Fibroblast of lung (primary cell): ENCODE results near the gene TTLL7. TPM values are rescaled to one million over a fixed set of nuclear protein-coding genes. Genes with fewer than 3 reads are reported as not detected.

ENCODE experiments used
- DNase-seq, 2 donors: peaks; one replicate each; pipeline versions ENCODE4 v3.0.0 to v3.0.0-alpha.2; 2010; ENCODE audit warnings: low read depth in 2 of 2
- H2AFZ ChIP-seq: 2 replicates; pipeline ENCODE4 v1.5.1; 2012; ENCODE audit warnings: low read length, control low read depth, inconsistent platforms
- H3K27ac ChIP-seq: 2 replicates; pipeline ENCODE4 v1.5.1; 2011; ENCODE audit warnings: low read length, control low read depth; ENCODE audit not compliant: insufficient read depth
- H3K27me3 ChIP-seq: 2 replicates; pipeline ENCODE4 v1.5.1; 2011; ENCODE audit warnings: mild to moderate bottlenecking, low read length; ENCODE audit not compliant: control insufficient read depth, insufficient read depth
- H3K36me3 ChIP-seq: 2 replicates; pipeline ENCODE4 v1.5.1; 2011; ENCODE audit warnings: low read length; ENCODE audit not compliant: control insufficient read depth, insufficient read depth
- H3K4me1 ChIP-seq: 2 replicates; pipeline ENCODE4 v1.5.1; 2011; ENCODE audit warnings: low read length; ENCODE audit not compliant: control insufficient read depth, insufficient read depth; ENCODE audit errors: extremely low read depth
- H3K4me2 ChIP-seq: 2 replicates; pipeline ENCODE4 v1.5.1; 2011; ENCODE audit warnings: low read length, control low read depth; ENCODE audit not compliant: insufficient read depth; ENCODE audit errors: extremely low read depth
- H3K4me3 ChIP-seq, 4 experiments: fragments of 200-600 bp in 1 of 4; sonication (generic) in 1 of 4; replicated peaks in 1 of 4; 2 replicates each; pipeline ENCODE4 v1.5.1; 2011 to 2016; ENCODE audit warnings: low read length in 4 of 4, low read depth in 3 of 4, mild to moderate bottlenecking in 3 of 4, control low read depth in 2 of 4, inconsistent platforms in 1 of 4, mixed read lengths in 1 of 4; ENCODE audit not compliant: insufficient read depth in 1 of 4; ENCODE audit errors: control extremely low read depth in 1 of 4
- H3K79me2 ChIP-seq: 2 replicates; pipeline ENCODE4 v1.5.1; 2012; ENCODE audit warnings: mild to moderate bottlenecking, low read length, inconsistent platforms; ENCODE audit not compliant: control insufficient read depth, insufficient read depth
- H3K9ac ChIP-seq: 2 replicates; pipeline ENCODE4 v1.5.1; 2011; ENCODE audit warnings: mild to moderate bottlenecking, low read length, control low read depth; ENCODE audit not compliant: insufficient read depth
- H3K9me3 ChIP-seq: 2 replicates; pipeline ENCODE4 v1.5.1; 2012; ENCODE audit warnings: low read depth, low read length; ENCODE audit not compliant: control insufficient read depth, insufficient read depth
- H4K20me1 ChIP-seq: 2 replicates; pipeline ENCODE4 v1.5.1; 2011; ENCODE audit warnings: low read length; ENCODE audit not compliant: control insufficient read depth, insufficient read depth; ENCODE audit errors: extremely low read depth
- EZH2 ChIP-seq: IDR thresholded peaks from 2 replicates; pipeline ENCODE4 v1.5.1; 2012; ENCODE audit warnings: low read length, control low read depth, mild to moderate bottlenecking; ENCODE audit errors: missing control alignments
- polyA plus RNA-seq, 2 donors: library from polyadenylated mRNA; depleted of rRNA in 1 of 2; stranded (reverse) in 1 of 2; unstranded in 1 of 2; fragments of >200 nt; gene quantifications; 2 replicates each; pipeline ENCODE4 v1.2.1, GENCODE V29; 2011 to 2012; ENCODE audit warnings: missing spikeins in 1 of 2
- total RNA-seq: library from RNA; depleted of rRNA; stranded (reverse); fragments of >200 nt; gene quantifications from 2 replicates; pipeline ENCODE4 v1.2.1, GENCODE V29; 2014
- TF ChIP-seq, protein P1 (sequence below), 2 donors: IDR thresholded peaks in 1 of 2; conservative IDR thresholded peaks in 1 of 2; 1 replicate in 1 of 2; 2 replicates in 1 of 2; pipeline ENCODE4 v1.5.1; 2011 to 2012; ENCODE audit warnings: low read length in 2 of 2, control low read depth in 1 of 2, inconsistent platforms in 1 of 2, low read depth in 1 of 2, mild to moderate bottlenecking in 1 of 2

The TTLL7 gene
- total and polyA plus RNA-seq, 2 donors (not counting 1 experiment from before 2014, with no cell fraction given): 14.4 to 19.8 TPM

DNA sequence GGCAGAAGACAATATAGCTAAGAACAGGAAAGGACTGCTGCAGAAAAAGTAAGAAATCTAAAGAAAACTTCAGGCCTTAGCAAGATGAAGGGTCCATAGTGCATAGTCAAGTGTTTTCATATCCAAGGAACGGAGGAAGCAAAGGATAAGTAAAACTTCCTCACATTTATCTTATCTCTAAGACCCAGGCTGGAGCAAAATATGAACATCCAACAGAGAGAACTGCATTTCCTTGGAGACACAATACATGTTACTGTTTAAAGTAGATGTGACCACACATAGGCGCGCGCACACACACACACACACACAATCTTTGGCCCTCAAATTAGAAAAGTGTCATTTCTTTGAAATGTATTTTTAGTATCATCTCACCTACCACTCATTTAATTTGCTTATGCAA, 66.7 kb downstream of the TTLL7 start:
- Histone ChIP-seq H3K27me3 (no peaks in the 10 kb centered on the region), H3K9ac (no peak overlapping the region), H2AFZ (no peak overlapping the region), H3K27ac (no peak overlapping the region), H3K4me3 (no peak overlapping the region), H4K20me1 (no peaks in the 10 kb centered on the region), H3K79me2 (no peaks in the 10 kb centered on the region), H3K9me3 (no peaks in the 10 kb centered on the region), H3K4me2 (no peak overlapping the region), H3K4me1 (no peaks in the 10 kb centered on the region), H3K36me3 (no peaks in the 10 kb centered on the region)
- TF ChIP-seq EZH2: no peak
- TF ChIP-seq, protein P1, sequence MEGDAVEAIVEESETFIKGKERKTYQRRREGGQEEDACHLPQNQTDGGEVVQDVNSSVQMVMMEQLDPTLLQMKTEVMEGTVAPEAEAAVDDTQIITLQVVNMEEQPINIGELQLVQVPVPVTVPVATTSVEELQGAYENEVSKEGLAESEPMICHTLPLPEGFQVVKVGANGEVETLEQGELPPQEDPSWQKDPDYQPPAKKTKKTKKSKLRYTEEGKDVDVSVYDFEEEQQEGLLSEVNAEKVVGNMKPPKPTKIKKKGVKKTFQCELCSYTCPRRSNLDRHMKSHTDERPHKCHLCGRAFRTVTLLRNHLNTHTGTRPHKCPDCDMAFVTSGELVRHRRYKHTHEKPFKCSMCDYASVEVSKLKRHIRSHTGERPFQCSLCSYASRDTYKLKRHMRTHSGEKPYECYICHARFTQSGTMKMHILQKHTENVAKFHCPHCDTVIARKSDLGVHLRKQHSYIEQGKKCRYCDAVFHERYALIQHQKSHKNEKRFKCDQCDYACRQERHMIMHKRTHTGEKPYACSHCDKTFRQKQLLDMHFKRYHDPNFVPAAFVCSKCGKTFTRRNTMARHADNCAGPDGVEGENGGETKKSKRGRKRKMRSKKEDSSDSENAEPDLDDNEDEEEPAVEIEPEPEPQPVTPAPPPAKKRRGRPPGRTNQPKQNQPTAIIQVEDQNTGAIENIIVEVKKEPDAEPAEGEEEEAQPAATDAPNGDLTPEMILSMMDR (conservative IDR thresholded peaks at IDR 0.05 in 1 of 2, IDR thresholded peaks at IDR 0.05 in 1 of 2; ENCODE audit: low read depth in 1 of 2, low read length in 2 of 2): no peak
- no peak for DNase-seq

DNA sequence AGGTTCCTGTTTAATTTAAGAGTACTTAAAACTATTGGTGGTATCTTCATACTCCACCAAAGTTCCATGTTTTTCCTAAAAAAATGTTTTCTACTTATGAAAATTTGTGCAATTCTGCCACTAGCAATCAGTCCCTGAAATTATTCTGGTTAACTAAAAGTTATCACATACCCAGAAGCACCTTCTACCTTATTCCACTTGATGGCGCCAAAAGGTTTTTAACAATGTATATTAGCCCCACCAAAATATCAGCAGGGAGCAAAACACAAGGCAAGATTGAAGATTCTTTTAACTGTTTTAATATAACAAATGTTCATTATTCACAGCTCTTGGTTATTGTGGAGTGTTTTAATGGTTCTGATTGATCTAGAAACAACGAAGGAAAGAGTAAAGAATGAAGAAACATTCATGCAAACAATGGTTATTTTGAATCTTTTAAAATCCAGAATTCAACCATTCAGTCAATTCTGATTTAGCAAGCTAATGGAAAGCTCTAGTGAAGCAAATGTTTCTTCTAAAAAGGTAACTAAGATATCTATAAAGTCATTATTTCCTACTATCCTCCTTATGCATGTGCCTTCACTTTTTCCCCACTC, 67.2 kb downstream of the TTLL7 start:
- Histone ChIP-seq H3K4me2 (no peak overlapping the region), H3K4me3 (no peak overlapping the region), H4K20me1 (no peaks in the 10 kb centered on the region), H3K36me3 (no peaks in the 10 kb centered on the region), H2AFZ (no peak overlapping the region), H3K27me3 (no peaks in the 10 kb centered on the region), H3K9ac (no peak overlapping the region), H3K9me3 (no peaks in the 10 kb centered on the region), H3K79me2 (no peaks in the 10 kb centered on the region), H3K4me1 (no peaks in the 10 kb centered on the region), H3K27ac (no peak overlapping the region)
- TF ChIP-seq, protein P1 (conservative IDR thresholded peaks at IDR 0.05 in 1 of 2, IDR thresholded peaks at IDR 0.05 in 1 of 2; ENCODE audit: low read depth in 1 of 2, low read length in 2 of 2): peak; percentile 66 to 75
- no peak for TF ChIP-seq EZH2
- peak; percentile 39 to 72 for DNase-seq

DNA sequence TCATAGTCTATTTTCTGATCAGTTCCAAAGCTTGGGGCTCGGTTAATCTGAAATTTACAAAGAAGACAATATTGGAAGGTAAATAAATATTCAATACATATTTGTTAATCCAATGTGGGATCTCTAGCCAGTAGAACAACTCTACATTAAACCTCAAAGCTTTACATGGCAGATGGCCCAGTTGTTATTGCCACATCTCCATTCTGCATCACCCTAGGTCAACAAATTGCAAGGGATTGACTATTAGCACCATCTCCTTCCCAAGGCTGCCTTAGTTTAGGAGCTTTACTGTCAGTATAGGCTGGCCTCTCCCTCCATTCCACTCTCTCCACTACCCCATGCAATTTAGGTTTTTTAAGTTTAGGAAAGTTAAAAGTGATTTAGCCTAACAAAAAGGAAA, 69.7 kb downstream of the TTLL7 start:
- H2AFZ ChIP-seq: no peak overlapping the region
- H3K4me2 ChIP-seq: no peak overlapping the region
- no peaks in the 10 kb centered on the region for H3K27me3 ChIP-seq
- DNase-seq: peak; percentile 25 to 90
- H3K9me3 ChIP-seq: no peaks in the 10 kb centered on the region
- no peak overlapping the region for H3K9ac ChIP-seq
- no peaks in the 10 kb centered on the region for H4K20me1 ChIP-seq
- no peak overlapping the region for H3K4me3 ChIP-seq
- H3K4me1 ChIP-seq: no peaks in the 10 kb centered on the region
- H3K27ac ChIP-seq: no peak overlapping the region
- no peaks in the 10 kb centered on the region for H3K79me2 ChIP-seq
- H3K36me3 ChIP-seq: no peaks in the 10 kb centered on the region
- TF ChIP-seq, protein P1 (conservative IDR thresholded peaks at IDR 0.05 in 1 of 2, IDR thresholded peaks at IDR 0.05 in 1 of 2; ENCODE audit: low read depth in 1 of 2, low read length in 2 of 2): no peak
- TF ChIP-seq EZH2: no peak
